Spleen (tissue), 11 donors: Measurements from ENCODE around the gene CCDC141. TPM values are rescaled to one million over a fixed set of nuclear protein-coding genes. Genes with fewer than 3 reads are reported as not detected.

Experiments
- DNase-seq: peaks from one replicate; pipeline ENCODE4 v3.0.0-alpha.2; 2020
- H3K27ac ChIP-seq, 8 donors: fragments of 200-600 bp; sonication (generic) in 7 of 8; 1 replicate in 4 of 8; 2 replicates in 4 of 8; pipeline versions ENCODE4 v1.5.0 to v1.8.0; 2016 to 2021; ENCODE audit warnings: inconsistent platforms in 4 of 8, mild to moderate bottlenecking in 4 of 8, moderate library complexity in 1 of 8
- H3K27me3 ChIP-seq, 7 donors: fragments of 200-600 bp; sonication (generic) in 6 of 7; replicated peaks in 1 of 7; 1 replicate in 4 of 7; 2 replicates in 3 of 7; pipeline versions ENCODE4 v1.5.0 to v1.8.0; 2016 to 2021; ENCODE audit warnings: inconsistent platforms in 3 of 7, mild to moderate bottlenecking in 1 of 7
- H3K36me3 ChIP-seq, 6 donors: fragments of 200-600 bp; sonication (generic) in 5 of 6; 1 replicate in 4 of 6; 2 replicates in 2 of 6; pipeline versions ENCODE4 v1.5.0 to v1.8.0; 2016 to 2021; ENCODE audit warnings: inconsistent platforms in 2 of 6
- H3K4me1 ChIP-seq, 6 donors: fragments of 200-600 bp; sonication (generic) in 5 of 6; 1 replicate in 3 of 6; 2 replicates in 3 of 6; pipeline versions ENCODE4 v1.5.0 to v1.8.0; 2016 to 2021; ENCODE audit warnings: inconsistent platforms in 3 of 6
- H3K4me3 ChIP-seq, 8 donors: fragments of 200-600 bp; sonication (generic) in 7 of 8; 1 replicate in 4 of 8; 2 replicates in 4 of 8; pipeline versions ENCODE4 v1.5.0 to v1.8.0; 2016 to 2021; ENCODE audit warnings: inconsistent platforms in 4 of 8, mild to moderate bottlenecking in 4 of 8, moderate library complexity in 2 of 8
- H3K9me3 ChIP-seq, 8 donors: fragments of 200-600 bp; sonication (generic) in 7 of 8; 1 replicate in 4 of 8; 2 replicates in 4 of 8; pipeline versions ENCODE4 v1.5.0 to v1.8.0; 2016 to 2021; ENCODE audit warnings: inconsistent platforms in 4 of 8
- CTCF ChIP-seq, 11 experiments: fragments of 200-600 bp in 7 of 11; fragments of 450-650 bp in 4 of 11; sonication (generic) in 4 of 11; IDR thresholded peaks in 8 of 11; conservative IDR thresholded peaks in 3 of 11; 1 replicate in 7 of 11; 2 replicates in 4 of 11; pipeline versions ENCODE4 v1.4.0 to v1.8.0; 2016 to 2021; ENCODE audit warnings: antibody characterized with exemption in 11 of 11, inconsistent platforms in 4 of 11, mild to moderate bottlenecking in 1 of 11
- POLR2A ChIP-seq, 3 donors: fragments of 450-650 bp; IDR thresholded peaks; one replicate each; pipeline ENCODE4 v1.5.1; 2017; ENCODE audit warnings: antibody characterized with exemption in 3 of 3, mild to moderate bottlenecking in 1 of 3
- POLR2AphosphoS5 ChIP-seq, 3 donors: sonication (generic); formaldehyde crosslinking; IDR thresholded peaks; one replicate each; pipeline ENCODE4 v1.5.1; 2017; ENCODE audit warnings: antibody characterized with exemption in 3 of 3
- WGBS, 5 donors: extraction: QIAGEN DNeasy Blood & Tissue Kit in 3 of 5; methylation state at CpG; one replicate each; pipeline versions ENCODE4 v1.1.5 to v1.1.7; 2013 to 2018; 5-methylcytosine and 5-hydroxymethylcytosine counted together
- intact Hi-C: fragments of 100-400 bp; cut with DNase I; formaldehyde crosslinking; loops from one replicate; pipeline ENCODE4 v1.15.0; 2023; ENCODE audit warnings: low total_unique reads
- polyA plus RNA-seq, 3 donors: library from polyadenylated mRNA; stranded (reverse); fragments of 200-250 nt; gene quantifications; one replicate each; pipeline ENCODE4 v1.2.1, GENCODE V29; 2013
- total RNA-seq, 7 donors: library from RNA; depleted of rRNA in 3 of 7; stranded (reverse); fragments of >200 nt in 3 of 7; fragmentation: NEBNext Ultra II Directional in 4 of 7; extraction: Animal tissue kit (Norgen Biotek cat#: 25700) in 4 of 7; gene quantifications; one replicate each; pipeline versions ENCODE4 v1.1.0 to v1.2.1, GENCODE V29; 2016 to 2021
- donor health status: healthy with polysubstance abuse.
- donor health status: DM: no; HTN: no; CAD: no; lungs with moderate emphysema.
- donor health status: DM: no; HTN: no; CAD: no.
- donor health status: Bipolar disorder and iron deficiency.
- donor health status: healthy.
- donor health status: DM: no; HTN: no; CAD: no.
- donor health status: DM: yes; HTN: yes; CAD: no.

CCDC141 gene
- total and polyA plus RNA-seq, 10 donors, result 0.29 to 21.3 (median 11.4) TPM

DNA sequence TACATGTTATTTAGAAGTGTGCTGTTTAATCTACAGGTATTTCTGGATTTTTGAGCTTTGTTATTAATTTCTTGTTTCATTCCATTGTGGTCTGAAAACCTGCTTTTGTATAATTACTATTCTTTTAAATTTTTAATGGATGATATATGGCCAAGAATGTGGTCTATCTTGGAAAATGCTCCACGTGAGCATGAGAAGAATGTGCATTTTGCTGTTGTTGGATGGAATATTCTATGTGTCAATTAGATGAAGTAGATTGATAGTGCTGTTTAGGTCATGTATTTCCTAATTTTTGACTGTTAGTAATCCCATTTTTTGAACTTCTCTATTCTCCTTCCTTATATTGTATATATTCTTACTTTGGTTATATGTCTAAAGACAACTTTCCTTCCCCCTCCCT is 222.8 kb downstream of the CCDC141 start:
- no peak overlapping the region for H3K4me3 ChIP-seq
- intact Hi-C loops, result no loop called here
- TF ChIP-seq POLR2A (IDR thresholded peaks at IDR 0.05) (no peak), POLR2AphosphoS5 (IDR thresholded peaks at IDR 0.05) (no peak)
- no peak for DNase-seq
- H3K9me3 ChIP-seq, result peaks cover 0 to 11% (median 0%) of the 10 kb centered on the region in 8 donors
- 75 to 93% (median 86%) methylated on average over 1 of the region's 1 CpG for WGBS, 5 donors
- no peaks in the 10 kb centered on the region for H3K36me3 ChIP-seq
- H3K27me3 ChIP-seq, result no peaks in the 10 kb centered on the region
- peak overlapping the region in 3 of 8 donors; percentile 39 to 63 (median 58) for H3K27ac ChIP-seq
- peaks cover 0 to 18% (median 7%) of the 10 kb centered on the region in 6 donors for H3K4me1 ChIP-seq

DNA sequence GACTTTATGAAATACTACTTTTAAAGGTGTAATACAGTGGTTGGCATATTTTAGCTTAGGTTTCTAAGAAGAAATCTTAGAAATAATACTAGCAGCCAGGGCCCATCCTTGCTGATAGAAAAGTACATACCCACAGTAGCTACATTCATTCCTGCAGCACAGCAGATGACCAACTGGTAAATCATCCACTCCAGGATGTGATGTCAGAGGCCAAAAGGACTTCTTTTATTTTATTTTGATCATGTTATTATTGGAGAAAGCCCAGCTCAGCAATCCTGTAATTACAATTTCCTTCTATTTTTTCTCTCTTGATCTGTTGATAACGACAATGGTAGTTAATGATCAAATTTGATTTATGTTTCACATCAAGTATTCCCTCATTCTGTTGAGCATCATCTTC is 224.8 kb downstream of the CCDC141 start:
- Histone ChIP-seq H3K27ac (no peak overlapping the region), H3K9me3 (peaks cover 0 to 11% (median 0%) of the 10 kb centered on the region in 8 donors), H3K4me3 (no peak overlapping the region), H3K27me3 (no peaks in the 10 kb centered on the region), H3K4me1 (peaks cover 0 to 18% (median 7%) of the 10 kb centered on the region in 6 donors), H3K36me3 (no peaks in the 10 kb centered on the region)
- no peak for DNase-seq
- intact Hi-C loops, result no loop called here
- TF ChIP-seq POLR2AphosphoS5 (IDR thresholded peaks at IDR 0.05) (no peak), CTCF (IDR thresholded peaks at IDR 0.05 in 8 of 11, conservative IDR thresholded peaks at IDR 0.05 in 3 of 11) (no peak), POLR2A (IDR thresholded peaks at IDR 0.05) (no peak)
- WGBS, 5 donors, result 3 to 91% (median 49%) methylated on average over 1 of the region's 1 CpG

DNA sequence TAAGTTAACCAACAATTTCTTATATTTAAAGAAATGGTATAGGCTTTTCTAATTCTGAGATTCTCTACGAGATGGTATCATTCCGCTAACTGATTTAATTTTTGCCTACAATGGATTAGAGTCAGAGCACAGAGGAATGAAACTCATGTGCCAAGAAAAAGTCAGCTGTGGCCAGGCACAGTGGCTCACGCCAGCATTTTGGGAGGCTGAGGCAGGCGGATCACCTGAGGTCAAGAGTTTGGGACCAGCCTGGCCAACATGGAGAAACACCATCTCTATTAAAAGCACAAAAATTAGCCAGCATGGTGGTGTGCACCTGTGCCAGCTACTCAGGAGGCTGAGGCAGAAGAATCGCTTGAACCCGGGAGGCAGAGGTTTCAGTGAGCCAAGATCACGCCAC is 225.8 kb downstream of the CCDC141 start:
- DNase-seq, result no peak
- no peaks in the 10 kb centered on the region for H3K27me3 ChIP-seq
- no peak for TF ChIP-seq POLR2AphosphoS5 (IDR thresholded peaks at IDR 0.05)
- no peak for TF ChIP-seq POLR2A (IDR thresholded peaks at IDR 0.05)
- no peak for TF ChIP-seq CTCF (IDR thresholded peaks at IDR 0.05 in 8 of 11, conservative IDR thresholded peaks at IDR 0.05 in 3 of 11)
- H3K36me3 ChIP-seq, result no peaks in the 10 kb centered on the region
- H3K9me3 ChIP-seq, result peaks cover 0 to 11% (median 0%) of the 10 kb centered on the region in 8 donors
- intact Hi-C loops, result no loop called here
- no peak overlapping the region for H3K4me3 ChIP-seq
- WGBS, 5 donors, result 82 to 99% (median 97%) methylated on average over 7 of the region's 7 CpGs
- no peak overlapping the region for H3K27ac ChIP-seq
- peaks cover 0 to 19% (median 7%) of the 10 kb centered on the region in 6 donors for H3K4me1 ChIP-seq

- Histone ChIP-seq H3K27me3 (no peaks in the 10 kb centered on the region), H3K4me3 (peak overlapping the region in 4 of 8 donors; percentile 10 to 53 (median 26)), H3K36me3 (no peaks in the 10 kb centered on the region), H3K27ac (peak overlapping the region in 5 of 8 donors; percentile 45 to 65 (median 59)), H3K4me1 (peaks cover 0 to 10% (median 2%) of the 10 kb centered on the region in 6 donors), H3K9me3 (no peaks in the 10 kb centered on the region)
- TF ChIP-seq CTCF (IDR thresholded peaks at IDR 0.05 in 8 of 11, conservative IDR thresholded peaks at IDR 0.05 in 3 of 11) (no peak), POLR2AphosphoS5 (IDR thresholded peaks at IDR 0.05) (peak in 1 of 3 donors; percentile 5), POLR2A (IDR thresholded peaks at IDR 0.05) (no peak)
- DNase-seq, result no peak
- intact Hi-C loops, result no loop called here
- 10 to 14% (median 11%) methylated on average over 4 of the region's 4 CpGs for WGBS, 5 donors
These were observed 229.9 kb downstream of the CCDC141 start for GRCh38 chr2:178819992-178820391.
